NCI-H510A (cell line): ENCODE results near the gene HOATZ.
A peak's percentile ranks its signal among the peaks of the same experiment; 100 is the strongest.

ENCODE experiments used
- DNase-seq: peaks from one replicate; lab custom pipeline; 2025; lab: John Stamatoyannopoulos, UW

The HOATZ gene

GRCh38 chr11:111514216-111515031 lies at the start of gene HOATZ:
Gene HOATZ, plus strand, starts transcription at chr11:111514778. Its CDS starts 7 bp downstream, at chr11:111514785.
- peak; percentile 23 for DNase-seq

- DNase-seq, result no peak
Measured at GRCh38 chr11:111465400-111465799, 49.2 kb upstream of the HOATZ start.

DNA sequence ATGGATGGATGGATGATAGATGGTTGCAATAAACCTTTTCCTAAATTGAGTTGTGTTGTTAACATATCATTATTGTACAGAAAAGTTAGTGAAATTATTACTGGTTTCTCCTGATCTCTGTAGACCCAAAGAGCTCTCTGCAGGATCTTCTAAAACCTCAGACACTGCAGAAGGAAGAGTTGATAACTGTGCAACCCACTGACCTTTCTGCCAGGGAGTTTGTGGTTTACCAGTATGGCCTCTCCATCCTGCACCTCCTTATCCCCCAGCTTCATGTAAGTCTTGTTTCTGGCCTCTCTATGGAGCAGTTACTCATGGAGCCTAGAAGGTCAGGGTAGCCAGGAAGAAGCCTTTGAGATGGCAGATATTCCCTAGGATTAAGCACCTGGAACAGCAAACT lies 48.0 kb upstream of the HOATZ start:
- no peak for DNase-seq

DNA sequence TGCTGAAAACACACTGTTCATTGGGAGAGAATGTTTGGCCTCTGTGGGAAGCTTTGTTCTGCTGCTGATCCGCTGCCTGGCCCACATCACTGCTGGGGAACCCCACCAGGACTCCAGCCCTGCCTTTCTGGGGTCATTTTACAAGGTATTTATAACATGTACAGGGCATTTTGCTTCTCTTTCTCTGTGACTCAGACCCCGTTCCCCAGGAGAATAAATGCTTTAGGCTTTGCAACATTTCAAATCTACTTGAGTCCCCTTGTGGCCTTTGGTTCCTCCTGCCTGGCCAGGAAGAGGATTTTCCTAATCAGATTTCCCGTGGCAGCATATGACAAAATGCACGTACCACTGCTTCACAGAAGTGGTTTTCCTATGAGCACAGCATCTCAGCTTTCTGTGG lies 45.4 kb upstream of the HOATZ start:
- DNase-seq, result no peak

DNA sequence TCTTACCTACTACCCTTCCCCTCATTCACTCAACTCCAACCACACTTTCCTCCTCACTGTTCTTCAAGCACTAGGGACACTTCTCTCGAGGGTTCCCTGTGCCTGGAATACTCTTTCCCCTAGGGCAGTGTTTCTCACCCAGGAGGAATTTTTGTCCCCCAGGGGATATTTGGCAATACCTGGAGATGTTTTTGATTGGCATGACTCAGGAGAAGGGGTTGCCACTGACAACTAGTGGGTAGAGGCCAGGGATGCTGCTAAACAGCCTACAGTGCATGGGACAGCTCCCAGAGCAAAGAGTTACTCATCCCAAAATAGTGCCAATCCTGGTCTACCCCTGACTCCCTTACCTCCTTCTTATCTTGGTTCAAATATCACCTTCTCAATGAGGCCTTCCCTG lies 42.4 kb upstream of the HOATZ start:
- no peak for DNase-seq

DNA sequence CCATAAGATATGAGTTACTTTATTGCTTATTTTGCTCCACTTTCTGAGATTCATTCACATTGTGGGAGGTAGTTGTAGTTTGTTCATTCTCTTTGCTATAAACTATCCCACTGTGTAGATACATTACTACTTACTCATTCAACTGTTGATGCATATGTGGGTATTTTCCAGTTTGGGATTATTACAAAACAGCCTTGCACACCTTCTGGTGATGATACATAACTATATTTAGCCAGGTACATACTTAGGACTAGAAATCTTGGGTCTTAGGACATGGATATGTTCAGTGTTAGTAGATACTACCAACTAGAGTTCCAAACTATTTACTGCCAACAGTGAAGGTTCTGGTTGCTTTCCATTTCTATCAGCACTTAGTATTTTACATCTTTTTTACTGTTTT lies 40.1 kb upstream of the HOATZ start:
- no peak for DNase-seq

DNA sequence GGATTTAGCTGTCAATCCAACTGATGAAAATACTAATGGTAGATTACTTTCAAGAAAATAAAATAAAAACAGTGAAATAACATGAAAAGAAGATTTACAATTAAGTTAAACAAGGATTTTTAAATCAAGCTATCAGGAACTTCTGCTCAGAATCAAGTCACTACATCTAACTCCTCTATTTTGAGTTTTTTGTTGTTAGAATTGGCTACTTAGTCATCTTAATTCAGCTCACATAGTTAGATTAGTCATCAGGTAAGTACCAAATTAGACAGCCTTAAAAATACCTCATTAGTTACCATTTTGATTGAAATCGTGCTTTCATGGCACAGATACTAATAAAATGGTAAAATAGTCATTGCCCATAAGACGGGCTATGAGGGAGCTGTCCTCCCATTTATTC lies 38.2 kb upstream of the HOATZ start:
- no peak for DNase-seq

DNA sequence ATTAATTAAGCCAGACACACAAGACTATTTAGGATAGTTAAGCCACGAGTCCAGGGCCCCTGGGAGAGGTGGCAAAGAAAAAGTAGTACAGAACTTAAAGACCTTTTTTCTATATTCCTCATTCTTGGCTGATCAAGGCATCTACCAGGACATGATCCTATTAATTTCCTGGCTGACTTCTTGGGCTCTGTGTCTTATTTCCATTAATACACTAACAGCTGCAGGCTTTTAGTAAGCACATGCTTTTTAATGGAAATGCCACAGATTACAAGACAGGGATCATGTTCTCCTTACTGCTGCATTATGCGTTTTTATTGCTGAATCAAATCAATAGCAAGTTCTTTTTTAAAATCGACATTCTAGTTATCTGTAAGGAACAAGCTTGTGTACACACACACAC lies 37.6 kb upstream of the HOATZ start:
- no peak for DNase-seq

GRCh38 chr11:111477898-111478297 lies 36.7 kb upstream of the HOATZ start:
- no peak for DNase-seq

DNA sequence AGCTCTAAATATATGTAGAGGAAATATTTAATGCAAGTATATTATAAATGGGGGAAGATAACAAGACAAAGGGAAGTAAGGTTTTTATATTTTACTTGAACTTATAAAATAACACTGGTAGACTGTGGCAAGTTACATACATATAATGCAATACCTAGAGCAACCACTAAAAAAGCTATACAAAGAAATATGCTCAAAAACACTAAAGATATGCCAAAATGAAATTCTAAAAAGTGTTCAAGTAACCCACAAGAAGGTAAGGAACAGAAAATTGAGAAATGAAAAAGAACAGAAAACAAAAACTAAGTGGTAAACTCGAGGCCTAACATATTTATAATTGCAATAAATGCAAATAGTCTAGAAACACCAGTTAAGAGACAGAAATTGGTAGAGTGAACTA lies 34.9 kb upstream of the HOATZ start:
- DNase-seq, result no peak

- DNase-seq, result no peak
Measured at GRCh38 chr11:111483431-111483830, 31.1 kb upstream of the HOATZ start.

DNA sequence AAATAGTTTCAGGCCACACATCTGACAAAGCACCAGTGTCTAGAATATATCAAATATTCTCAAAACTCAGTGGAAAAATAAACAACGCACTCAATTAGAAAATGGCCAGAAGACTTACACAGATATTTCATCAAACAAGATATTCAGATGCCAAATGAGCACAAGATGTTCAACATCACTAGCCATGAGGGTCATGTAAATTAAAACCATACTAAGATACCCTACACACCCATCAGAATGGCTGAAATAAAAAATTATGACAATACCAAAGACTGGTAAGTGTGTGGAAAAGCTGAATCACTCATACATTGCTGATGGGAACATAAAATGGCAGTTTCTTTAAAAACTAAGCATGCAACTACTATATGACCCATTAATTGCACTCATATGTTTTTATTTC lies 24.1 kb upstream of the HOATZ start:
- DNase-seq, result no peak

GRCh38 chr11:111494040-111494439 lies 20.5 kb upstream of the HOATZ start:
- DNase-seq, result no peak

DNA sequence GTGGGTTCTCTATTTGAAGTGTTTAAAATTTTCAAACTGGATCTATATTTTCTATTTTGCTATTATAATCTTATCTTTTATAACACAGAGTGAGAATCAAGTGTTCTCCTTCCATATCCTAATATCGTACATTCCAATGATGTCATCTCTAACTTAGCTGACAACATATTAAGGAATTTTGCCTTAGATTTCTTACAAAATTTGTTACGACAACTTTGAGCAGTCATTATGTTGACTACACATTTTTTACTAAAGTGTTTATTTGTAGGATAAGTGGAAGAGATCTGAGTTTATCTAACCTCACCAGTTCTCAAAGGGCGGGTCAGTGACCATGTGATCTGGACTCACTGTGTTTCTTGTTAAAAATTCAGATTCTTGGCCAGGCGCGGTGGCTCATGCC lies 15.1 kb upstream of the HOATZ start:
- DNase-seq, result no peak

DNA sequence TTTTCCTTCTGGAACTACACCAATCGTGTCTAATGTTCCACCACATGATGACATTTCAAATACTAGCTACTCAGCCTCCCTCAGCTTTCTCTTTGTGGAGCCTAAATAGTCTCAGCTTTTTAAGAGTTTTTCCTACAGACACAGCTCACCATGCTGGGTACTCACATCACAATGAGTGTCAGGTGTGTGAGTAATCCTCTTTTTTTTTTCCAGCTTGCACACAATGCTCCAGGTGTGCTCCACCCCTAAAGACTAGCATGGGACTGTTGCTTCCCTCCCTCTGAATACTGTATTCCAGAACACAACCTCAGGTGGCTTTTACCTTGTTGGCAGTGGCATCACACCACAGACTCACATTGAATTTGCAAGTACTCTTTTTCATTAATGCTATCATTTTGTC lies 14.1 kb upstream of the HOATZ start:
- DNase-seq, result no peak

GRCh38 chr11:111502611-111503010 lies 12.0 kb upstream of the HOATZ start:
- no peak for DNase-seq

DNA sequence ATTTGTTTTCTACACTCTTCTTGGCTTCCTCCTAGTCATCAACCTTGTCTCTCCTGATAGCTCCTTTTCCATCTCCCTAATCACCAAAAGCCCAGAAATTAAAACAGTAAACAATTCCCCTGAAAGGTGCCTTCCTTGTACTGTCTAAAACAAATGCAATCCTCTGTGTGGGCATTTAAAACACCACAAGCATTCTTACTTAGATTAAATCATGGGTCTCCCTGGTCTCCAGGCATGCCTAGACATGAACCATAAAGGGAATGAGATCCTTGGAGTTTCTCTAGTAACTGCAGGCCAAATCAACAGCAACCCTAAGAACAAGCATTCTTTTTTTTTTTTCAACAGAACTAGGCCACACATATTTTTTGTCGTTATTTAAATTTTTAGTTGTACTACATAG lies 4.3 kb upstream of the HOATZ start:
- DNase-seq, result no peak

DNA sequence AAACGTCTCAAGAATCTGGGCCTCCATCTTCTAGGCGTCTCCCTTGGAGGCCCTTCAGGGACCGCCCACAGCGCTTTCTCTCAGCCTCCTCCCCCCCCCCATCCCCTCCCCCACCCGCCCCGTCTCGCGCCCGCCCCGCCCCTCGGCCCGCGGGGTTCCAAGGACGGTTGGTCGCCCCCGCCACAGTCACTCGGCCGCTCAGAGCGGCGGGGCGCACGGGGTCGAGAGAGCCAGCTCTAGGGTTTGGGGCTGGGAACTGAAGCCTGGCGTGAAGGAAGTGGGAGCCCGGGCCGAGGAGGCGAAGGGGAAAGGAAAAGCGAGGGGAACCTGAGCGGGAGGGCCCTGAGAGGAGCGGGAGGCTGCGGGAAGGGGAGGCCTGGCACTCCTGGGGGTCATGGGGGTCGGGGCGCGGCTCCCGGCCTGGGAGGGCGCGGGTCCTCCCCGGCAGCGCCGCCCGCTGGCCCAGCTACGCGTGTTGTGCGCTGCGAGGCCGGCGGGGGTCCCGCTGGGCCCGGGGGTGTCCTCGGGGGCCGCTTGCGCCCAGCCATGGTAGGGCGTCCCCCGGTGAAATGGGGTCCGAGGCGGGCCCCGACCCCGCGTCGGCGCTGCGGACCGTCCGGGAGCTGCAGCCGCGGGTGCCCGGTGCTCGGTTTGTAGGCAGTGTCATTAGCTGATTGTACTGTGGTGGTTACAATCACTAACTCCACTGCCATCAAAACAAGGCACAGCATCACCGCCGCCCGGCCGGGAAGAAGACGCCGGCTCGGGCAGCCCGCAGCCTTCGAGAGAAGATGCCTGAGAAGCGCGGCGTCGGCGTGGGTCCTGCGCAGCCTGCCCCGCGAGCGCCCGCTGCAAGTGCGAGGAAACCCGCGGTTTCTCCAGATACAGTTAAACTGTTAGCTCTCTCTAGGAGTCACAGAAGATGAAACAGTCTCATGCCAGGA lies 2.0 kb upstream of the HOATZ start, which contains the start of gene BTG4:
TSS of gene BTG4 (minus strand) at position 91 of the 944 bp plus-strand sequence. CDS start 13,610 bp downstream, outside the sequence.
- peak; percentile 39 for DNase-seq

DNA sequence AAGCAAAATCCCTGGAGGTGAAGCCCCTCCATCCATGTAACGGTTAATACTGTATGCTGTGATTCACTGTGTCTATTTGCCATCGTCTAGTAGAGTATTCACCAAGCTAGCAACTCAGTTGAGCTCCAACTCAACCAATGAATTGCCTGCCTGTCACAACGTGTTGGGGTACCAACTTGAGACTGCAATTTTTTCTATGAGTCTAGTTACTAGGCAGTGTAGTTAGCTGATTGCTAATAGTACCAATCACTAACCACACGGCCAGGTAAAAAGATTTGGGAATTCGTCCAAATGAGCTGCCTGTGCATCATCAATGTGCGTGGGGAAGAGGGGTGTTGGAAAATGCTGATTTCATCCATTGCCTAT lies 1.4 kb upstream of the HOATZ start:
- no peak for DNase-seq

DNA sequence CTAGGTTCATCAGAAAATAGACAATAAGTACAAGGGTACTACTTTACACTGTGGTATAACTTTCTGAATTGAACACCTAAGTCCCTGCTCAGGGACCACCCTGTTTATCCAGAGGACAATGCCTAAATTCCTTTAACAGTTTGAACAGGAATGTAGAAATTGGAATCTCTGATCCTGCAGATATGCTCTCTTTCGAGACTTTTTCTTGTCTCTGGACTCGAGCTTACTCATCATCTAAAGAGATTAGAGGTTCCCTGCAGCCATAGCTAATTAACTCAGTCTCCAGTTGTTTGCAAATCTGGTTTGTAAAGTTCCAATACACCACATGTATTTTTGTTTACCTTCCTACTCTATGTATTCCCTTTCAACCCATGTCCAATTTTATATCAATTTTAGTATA lies 1.0 kb downstream of the HOATZ start:
- no peak for DNase-seq

DNA sequence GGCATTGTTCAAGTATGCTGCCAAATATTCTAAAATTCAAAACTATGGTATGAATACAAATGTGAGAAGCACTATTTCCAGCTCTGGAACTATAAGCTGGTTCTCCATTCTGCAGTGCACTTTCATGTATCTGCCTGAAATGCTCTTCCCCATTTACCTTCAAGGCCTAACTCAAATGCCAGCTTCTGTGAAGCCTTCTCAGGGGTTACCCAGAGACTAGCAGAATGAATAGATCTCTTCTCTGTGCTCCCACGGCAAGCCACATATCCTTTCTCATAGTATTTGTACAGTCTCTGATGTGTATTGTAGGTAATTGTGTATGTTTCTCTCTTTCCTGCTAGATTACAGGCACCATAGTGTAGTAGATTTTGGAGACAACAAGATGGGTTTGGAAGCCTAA lies 4.1 kb downstream of the HOATZ start:
- no peak for DNase-seq

DNA sequence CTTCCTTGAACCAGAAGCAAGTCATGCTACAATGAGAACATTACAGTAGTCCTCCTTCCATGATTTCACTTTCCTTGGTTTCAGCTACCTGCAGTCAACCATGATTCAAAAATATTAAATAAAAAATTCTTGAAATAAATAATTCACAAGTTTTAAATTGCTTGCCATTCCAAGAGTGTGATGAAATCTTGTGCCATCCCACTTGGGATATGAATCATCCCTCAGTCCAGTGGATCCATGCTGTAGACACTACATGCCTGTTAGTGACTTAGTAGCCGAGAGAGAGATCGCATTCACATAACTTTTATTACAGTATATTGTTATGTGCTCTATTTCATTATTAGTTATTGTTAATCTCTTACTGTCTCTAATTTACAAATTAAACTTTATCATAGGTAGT lies 6.0 kb downstream of the HOATZ start:
- no peak for DNase-seq

- no peak for DNase-seq
Measured at GRCh38 chr11:111521135-111521534, 6.6 kb downstream of the HOATZ start.
